Measurements from ENCODE around the gene SDK2.

The SDK2 gene

GRCh38 chr17:73653810-73654209 is 9.6 kb upstream of the SDK2 start:
- DNase-seq (ENCODE audit: low read depth) = no peak
- H3K4me3 ChIP-seq (ENCODE audit: low read depth, low read length) = no peak overlapping the region

- DNase-seq (ENCODE audit: low read depth) = no peak
- H3K4me3 ChIP-seq (ENCODE audit: low read depth, low read length) = no peak overlapping the region
Observed at GRCh38 chr17:73652886-73653480, 8.7 kb upstream of the SDK2 start.

- no peak for DNase-seq (ENCODE audit: low read depth)
- no peak overlapping the region for H3K4me3 ChIP-seq (ENCODE audit: low read depth, low read length)
Observed at GRCh38 chr17:73650617-73651200, 6.5 kb upstream of the SDK2 start.

- H3K4me3 ChIP-seq (ENCODE audit: low read depth, low read length) = no peak overlapping the region
- no peak for DNase-seq (ENCODE audit: low read depth)
Observed at GRCh38 chr17:73650140-73650539, 5.9 kb upstream of the SDK2 start.

GRCh38 chr17:73648974-73649373 is 4.7 kb upstream of the SDK2 start:
- H3K4me3 ChIP-seq (ENCODE audit: low read depth, low read length) = no peak overlapping the region
- DNase-seq (ENCODE audit: low read depth) = no peak

- DNase-seq (ENCODE audit: low read depth) = no peak
- H3K4me3 ChIP-seq (ENCODE audit: low read depth, low read length) = no peak overlapping the region
Observed at GRCh38 chr17:73648543-73648820, 4.2 kb upstream of the SDK2 start.

- no peak for DNase-seq (ENCODE audit: low read depth)
Observed at GRCh38 chr17:73647772-73648542, 3.7 kb upstream of the SDK2 start.

GRCh38 chr17:73647301-73647695 is 3.1 kb upstream of the SDK2 start:
- DNase-seq (ENCODE audit: low read depth) = no peak
- no peak overlapping the region for H3K4me3 ChIP-seq (ENCODE audit: low read depth, low read length)

More at GRCh38 chr17:73647772-73648542, 3.7 kb upstream of the SDK2 start:
- no peak overlapping the region for H3K4me3 ChIP-seq (ENCODE audit: low read depth, low read length)

GRCh38 chr17:73646409-73647300 is 2.4 kb upstream of the SDK2 start:
- H3K4me3 ChIP-seq (ENCODE audit: low read depth, low read length) = no peak overlapping the region
- DNase-seq (ENCODE audit: low read depth) = no peak

GRCh38 chr17:73645050-73645871 is 1.0 kb upstream of the SDK2 start:
- DNase-seq (ENCODE audit: low read depth) = peak; percentile 3
- H3K4me3 ChIP-seq (ENCODE audit: low read depth, low read length) = peak overlapping the region; percentile 29

- DNase-seq (ENCODE audit: low read depth) = no peak
- H3K4me3 ChIP-seq (ENCODE audit: low read depth, low read length) = peak overlapping the region; percentile 29
Observed at GRCh38 chr17:73643852-73644144, 447 bp downstream of the SDK2 start.

- peak overlapping the region; percentile 33 for H3K4me3 ChIP-seq (ENCODE audit: low read depth, low read length)
Observed at GRCh38 chr17:73643001-73643851, 1.0 kb downstream of the SDK2 start.

GRCh38 chr17:73642659-73643000 is 1.6 kb downstream of the SDK2 start:
- no peak overlapping the region for H3K4me3 ChIP-seq (ENCODE audit: low read depth, low read length)
- DNase-seq (ENCODE audit: low read depth) = no peak

More at GRCh38 chr17:73643001-73643851, 1.0 kb downstream of the SDK2 start:
- no peak for DNase-seq (ENCODE audit: low read depth)

GRCh38 chr17:73641826-73642600 is 2.2 kb downstream of the SDK2 start:
- no peak overlapping the region for H3K4me3 ChIP-seq (ENCODE audit: low read depth, low read length)
- DNase-seq (ENCODE audit: low read depth) = no peak

GRCh38 chr17:73640691-73641090 is 3.6 kb downstream of the SDK2 start:
- H3K4me3 ChIP-seq (ENCODE audit: low read depth, low read length) = no peak overlapping the region

GRCh38 chr17:73639932-73640331 is 4.3 kb downstream of the SDK2 start:
- no peak for DNase-seq (ENCODE audit: low read depth)
- no peak overlapping the region for H3K4me3 ChIP-seq (ENCODE audit: low read depth, low read length)

More at GRCh38 chr17:73640691-73641090, 3.6 kb downstream of the SDK2 start:
- no peak for DNase-seq (ENCODE audit: low read depth)

GRCh38 chr17:73639322-73639721 is 4.9 kb downstream of the SDK2 start:
- DNase-seq (ENCODE audit: low read depth) = no peak
- no peak overlapping the region for H3K4me3 ChIP-seq (ENCODE audit: low read depth, low read length)

- DNase-seq (ENCODE audit: low read depth) = no peak
- no peak overlapping the region for H3K4me3 ChIP-seq (ENCODE audit: low read depth, low read length)
Observed at GRCh38 chr17:73638556-73638955, 5.7 kb downstream of the SDK2 start.
